Loucy (cell line): ENCODE results near the gene CGB2.

Source experiments
- H2AFZ ChIP-seq: fragments of 200-600 bp; sonication (generic); 2 replicates; pipeline ENCODE4 v1.6.0; 2016; ENCODE audit warnings: antibody characterized with exemption, mild to moderate bottlenecking, low read length, moderate library complexity
- H3F3A ChIP-seq: fragments of 200-600 bp; 2 replicates; pipeline ENCODE4 v1.6.0; 2016; ENCODE audit warnings: antibody characterized with exemption, low read depth, mild to moderate bottlenecking
- H3K27me3 ChIP-seq: fragments of 200-600 bp; sonication (generic); 2 replicates; pipeline ENCODE4 v1.6.1; 2014; ENCODE audit warnings: low read length, mild to moderate bottlenecking; ENCODE audit not compliant: insufficient read depth, poor library complexity, severe bottlenecking
- H3K36me3 ChIP-seq: fragments of 200-600 bp; sonication (generic); 2 replicates; pipeline ENCODE4 v1.6.1; 2016; ENCODE audit warnings: low read length; ENCODE audit not compliant: insufficient read depth
- H3K4me1 ChIP-seq: fragments of 200-600 bp; sonication (generic); 2 replicates; pipeline ENCODE4 v1.5.1; 2014; ENCODE audit warnings: low read length, mild to moderate bottlenecking; ENCODE audit not compliant: insufficient read depth, poor library complexity, severe bottlenecking
- H3K4me2 ChIP-seq: fragments of 200-600 bp; sonication (generic); 2 replicates; pipeline ENCODE4 v1.6.0; 2014; ENCODE audit warnings: antibody characterized with exemption, low read length, low read depth, mild to moderate bottlenecking; ENCODE audit not compliant: poor library complexity, severe bottlenecking
- H3K4me3 ChIP-seq: fragments of 200-600 bp; sonication (generic); 2 replicates; pipeline ENCODE4 v1.5.1; 2014; ENCODE audit warnings: low read length, mild to moderate bottlenecking, mixed read lengths; ENCODE audit not compliant: poor library complexity, severe bottlenecking
- H3K79me2 ChIP-seq: fragments of 200-600 bp; sonication (generic); 2 replicates; pipeline ENCODE4 v1.6.1; 2014; ENCODE audit warnings: low read length; ENCODE audit not compliant: insufficient read depth
- H3K9ac ChIP-seq: fragments of 200-600 bp; sonication (generic); 2 replicates; pipeline ENCODE4 v1.6.0; 2014; ENCODE audit warnings: mild to moderate bottlenecking, low read depth, low read length, moderate library complexity; ENCODE audit not compliant: poor library complexity, severe bottlenecking
- H3K9me2 ChIP-seq: fragments of 200-600 bp; sonication (generic); replicated peaks from 2 replicates; pipeline ENCODE4 v1.6.1; 2016; ENCODE audit warnings: low read depth, low read length, mixed read lengths
- H3K9me3 ChIP-seq: fragments of 200-600 bp; sonication (generic); 2 replicates; pipeline ENCODE4 v1.6.1; 2014; ENCODE audit warnings: mild to moderate bottlenecking, antibody characterized with exemption, low read length, low read depth; ENCODE audit not compliant: insufficient read depth
- H4K20me1 ChIP-seq: fragments of 200-600 bp; sonication (generic); 2 replicates; pipeline ENCODE4 v1.6.0; 2014; ENCODE audit warnings: antibody characterized with exemption, low read length, mild to moderate bottlenecking; ENCODE audit not compliant: insufficient read depth, poor library complexity, severe bottlenecking
- EZH2phosphoT487 ChIP-seq: fragments of 200-600 bp; IDR thresholded peaks from 2 replicates; pipeline ENCODE4 v1.6.1; 2018; ENCODE audit warnings: antibody characterized with exemption, mild to moderate bottlenecking, moderate library complexity, borderline replicate concordance
- TF ChIP-seq, protein P1 (sequence below): fragments of 200-600 bp; sonication (generic); conservative IDR thresholded peaks from 2 replicates; pipeline ENCODE4 v1.5.1; 2014; ENCODE audit warnings: mild to moderate bottlenecking, antibody characterized with exemption, low read length

CGB2 gene

DNA sequence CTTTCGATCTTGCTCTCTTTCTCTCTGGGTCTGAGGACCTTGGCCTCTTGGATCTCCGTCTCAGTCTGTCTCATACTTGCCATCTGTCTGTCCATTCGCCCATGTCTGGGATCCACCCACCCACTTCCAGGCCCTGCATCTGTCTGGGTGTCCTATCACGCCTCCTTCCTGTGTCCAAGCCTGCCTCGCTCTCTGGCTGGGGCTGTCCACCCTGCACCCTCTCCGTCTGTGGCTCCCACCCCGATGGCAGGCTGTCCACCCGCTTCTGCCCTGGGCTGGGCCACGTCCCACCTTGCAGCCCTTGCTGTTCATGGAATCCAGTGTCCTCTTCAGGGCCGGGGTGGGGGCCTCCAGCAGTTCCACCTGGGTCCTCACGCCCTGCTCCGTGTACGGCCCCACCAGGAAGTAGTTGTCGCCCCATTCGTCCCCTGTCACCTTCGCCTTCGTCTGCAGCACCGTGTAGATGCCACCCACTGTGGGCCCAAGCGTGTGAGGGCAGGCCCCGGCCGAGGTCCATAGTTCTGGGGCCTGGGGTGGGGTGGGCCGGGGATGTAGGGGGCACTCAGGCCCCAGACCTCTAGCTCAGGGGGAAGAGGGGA, 40.6 kb upstream of the CGB2 start:
- peak overlapping the region; percentile 89 for H3K4me3 ChIP-seq
- H3K79me2 ChIP-seq = peaks cover 55% of the 10 kb centered on the region
- H3K9me3 ChIP-seq = no peaks in the 10 kb centered on the region
- no peaks in the 10 kb centered on the region for H3F3A ChIP-seq
- peaks cover 18% of the 10 kb centered on the region for H3K4me1 ChIP-seq
- TF ChIP-seq, protein P1, sequence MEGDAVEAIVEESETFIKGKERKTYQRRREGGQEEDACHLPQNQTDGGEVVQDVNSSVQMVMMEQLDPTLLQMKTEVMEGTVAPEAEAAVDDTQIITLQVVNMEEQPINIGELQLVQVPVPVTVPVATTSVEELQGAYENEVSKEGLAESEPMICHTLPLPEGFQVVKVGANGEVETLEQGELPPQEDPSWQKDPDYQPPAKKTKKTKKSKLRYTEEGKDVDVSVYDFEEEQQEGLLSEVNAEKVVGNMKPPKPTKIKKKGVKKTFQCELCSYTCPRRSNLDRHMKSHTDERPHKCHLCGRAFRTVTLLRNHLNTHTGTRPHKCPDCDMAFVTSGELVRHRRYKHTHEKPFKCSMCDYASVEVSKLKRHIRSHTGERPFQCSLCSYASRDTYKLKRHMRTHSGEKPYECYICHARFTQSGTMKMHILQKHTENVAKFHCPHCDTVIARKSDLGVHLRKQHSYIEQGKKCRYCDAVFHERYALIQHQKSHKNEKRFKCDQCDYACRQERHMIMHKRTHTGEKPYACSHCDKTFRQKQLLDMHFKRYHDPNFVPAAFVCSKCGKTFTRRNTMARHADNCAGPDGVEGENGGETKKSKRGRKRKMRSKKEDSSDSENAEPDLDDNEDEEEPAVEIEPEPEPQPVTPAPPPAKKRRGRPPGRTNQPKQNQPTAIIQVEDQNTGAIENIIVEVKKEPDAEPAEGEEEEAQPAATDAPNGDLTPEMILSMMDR = no peak
- no peak for TF ChIP-seq EZH2phosphoT487
- H2AFZ ChIP-seq = no peak overlapping the region
- no peaks in the 10 kb centered on the region for H3K27me3 ChIP-seq
- H3K9me2 ChIP-seq = no peaks in the 10 kb centered on the region
- no peaks in the 10 kb centered on the region; the same call in 1 of the 2 replicates for H3K36me3 ChIP-seq
- H3K9ac ChIP-seq = peak overlapping the region; percentile 97
- peak overlapping the region; percentile 87 for H3K4me2 ChIP-seq
- peaks cover 21% of the 10 kb centered on the region for H4K20me1 ChIP-seq

DNA sequence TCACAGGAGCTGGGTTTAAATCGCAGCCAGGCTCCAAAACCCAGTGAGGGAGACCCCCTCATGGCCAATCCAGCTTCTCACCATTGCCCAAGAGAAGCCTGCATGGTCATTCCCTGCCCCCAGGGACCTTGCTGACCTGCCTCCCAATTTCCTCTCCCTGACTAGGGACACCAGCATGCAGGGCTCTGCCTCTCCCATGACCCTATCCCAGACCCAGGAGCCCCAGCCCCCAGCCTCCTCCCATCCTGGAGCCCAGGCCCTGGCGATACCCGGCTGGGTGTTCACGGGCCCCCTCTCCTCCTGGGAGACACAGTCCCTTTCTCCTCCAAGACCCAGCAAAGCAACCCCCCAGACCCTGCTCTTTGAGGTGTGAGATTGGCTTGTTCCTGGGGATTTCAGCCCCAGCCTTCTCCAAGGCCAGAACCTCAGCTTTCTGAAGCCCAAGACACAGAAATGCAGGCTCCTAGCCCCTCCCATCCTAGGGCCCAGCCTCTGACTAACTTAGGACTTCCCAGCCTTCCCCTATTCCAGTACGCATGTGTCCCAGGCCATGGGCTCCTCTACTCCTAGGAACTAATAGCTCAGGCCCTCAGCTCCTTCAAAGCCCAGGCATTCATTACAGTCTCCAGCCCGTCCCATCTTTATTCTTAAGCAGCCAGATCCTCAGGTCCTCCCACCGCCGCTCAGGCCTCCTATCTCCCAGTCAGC, 39.7 kb upstream of the CGB2 start:
- H3K27me3 ChIP-seq = no peaks in the 10 kb centered on the region
- peak overlapping the region; percentile 89 for H3K4me3 ChIP-seq
- H3K79me2 ChIP-seq = peaks cover 64% of the 10 kb centered on the region
- H3K4me2 ChIP-seq = peak overlapping the region; percentile 87
- H3K36me3 ChIP-seq = no peaks in the 10 kb centered on the region; the same call in 1 of the 2 replicates
- no peaks in the 10 kb centered on the region for H3F3A ChIP-seq
- peaks cover 24% of the 10 kb centered on the region for H4K20me1 ChIP-seq
- no peaks in the 10 kb centered on the region for H3K9me2 ChIP-seq
- H3K4me1 ChIP-seq = peaks cover 18% of the 10 kb centered on the region
- no peak overlapping the region; the same call in 1 of the 2 replicates for H2AFZ ChIP-seq
- peak overlapping the region; percentile 97 for H3K9ac ChIP-seq
- no peaks in the 10 kb centered on the region for H3K9me3 ChIP-seq
- no peak for TF ChIP-seq EZH2phosphoT487
- TF ChIP-seq, protein P1 = no peak

DNA sequence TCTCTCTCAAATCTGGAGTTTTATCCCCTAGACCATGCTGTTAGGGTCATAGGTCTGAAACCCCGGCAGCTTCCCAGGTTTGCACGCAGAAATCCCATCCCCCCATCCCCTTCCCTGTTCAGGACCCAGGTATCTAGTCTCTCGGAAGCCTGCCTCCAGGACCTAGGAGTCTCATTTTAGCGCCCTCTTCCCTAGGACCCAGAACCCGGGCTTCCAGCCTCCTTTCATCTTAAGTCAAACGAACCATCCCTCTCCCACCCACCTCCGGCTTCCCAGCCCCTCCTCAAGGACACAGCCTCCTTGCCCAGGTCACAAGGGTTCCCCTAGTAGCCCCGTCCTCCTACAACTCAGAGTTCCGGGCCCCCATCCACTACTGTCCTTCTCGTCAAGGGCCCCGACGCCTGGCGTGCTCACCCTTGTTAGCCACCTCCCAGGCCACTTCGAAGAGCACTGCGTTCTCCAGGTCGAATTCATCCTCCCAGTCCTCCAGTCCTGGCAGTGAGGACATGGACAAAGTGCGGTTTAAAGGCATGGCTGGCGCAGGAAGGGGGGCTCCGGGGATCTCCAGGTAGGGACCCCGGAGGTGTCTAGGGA, 39.0 kb upstream of the CGB2 start:
- no peaks in the 10 kb centered on the region for H3K27me3 ChIP-seq
- peaks cover 24% of the 10 kb centered on the region for H4K20me1 ChIP-seq
- no peaks in the 10 kb centered on the region for H3K9me3 ChIP-seq
- H3K79me2 ChIP-seq = peaks cover 71% of the 10 kb centered on the region
- H3K9ac ChIP-seq = peak overlapping the region; percentile 97
- peak overlapping the region; percentile 90 for H2AFZ ChIP-seq
- H3F3A ChIP-seq = no peaks in the 10 kb centered on the region
- H3K36me3 ChIP-seq = no peaks in the 10 kb centered on the region; the same call in 1 of the 2 replicates
- peak overlapping the region; percentile 87 for H3K4me2 ChIP-seq
- peaks cover 18% of the 10 kb centered on the region for H3K4me1 ChIP-seq
- TF ChIP-seq, protein P1 = no peak
- no peak for TF ChIP-seq EZH2phosphoT487
- no peaks in the 10 kb centered on the region for H3K9me2 ChIP-seq
- peak overlapping the region; percentile 89 for H3K4me3 ChIP-seq
